PC-3 (cell line): ENCODE measurements around the gene RANBP2. TPM values are rescaled to one million over a fixed set of nuclear protein-coding genes. Genes with fewer than 3 reads are reported as not detected.

Experiments
- ATAC-seq: fragments of 200-7000 bp; cut with Tn5 transposase; 2 replicates; pipeline ENCODE4 v1.9.1; 2020; ENCODE audit warnings: mild to moderate bottlenecking, moderate library complexity
- BruUV-seq: library from RNA; stranded (reverse); fragments of 400-500 nt; replicated peaks from 2 replicates; lab custom pipeline; 2021; lab: Mats Ljungman, UMichigan
- CTCF ChIA-PET: fragments of 300-600 bp; sonication (Branson Sonifier 250); formaldehyde crosslinking; loops from one replicate; lab custom pipeline; 2022; ENCODE audit warnings: antibody characterized with exemption; lab: Charles Lee
- POLR2A ChIA-PET: fragments of 300-600 bp; sonication (Branson Sonifier 250); formaldehyde crosslinking; loops from one replicate; lab custom pipeline; 2022; ENCODE audit warnings: antibody characterized with exemption; ENCODE audit not compliant: unreplicated experiment; lab: Charles Lee
- DNase-seq: peaks from one replicate; pipeline ENCODE4 v3.0.0-alpha.2; 2015
- H2AFZ ChIP-seq: fragments of 300-600 bp; sonication (generic); 2 replicates; pipeline ENCODE4 v1.6.0; 2016; ENCODE audit warnings: antibody characterized with exemption, low read length
- H3F3A ChIP-seq: fragments of 300-600 bp; sonication (generic); one replicate; pipeline ENCODE4 v1.6.0; 2017; ENCODE audit warnings: antibody characterized with exemption, low read length, control low read depth, mild to moderate bottlenecking; ENCODE audit not compliant: unreplicated experiment
- H3K27ac ChIP-seq: fragments of 300-600 bp; sonication (generic); 2 replicates; pipeline ENCODE4 v1.5.1; 2016; ENCODE audit warnings: mild to moderate bottlenecking, low read length
- H3K27me3 ChIP-seq: fragments of 300-600 bp; sonication (generic); 2 replicates; pipeline ENCODE4 v1.6.1; 2016; ENCODE audit warnings: low read length, mixed read lengths
- H3K36me3 ChIP-seq: fragments of 300-600 bp; sonication (generic); 2 replicates; pipeline ENCODE4 v1.6.1; 2016; ENCODE audit warnings: low read depth, mixed run types, low read length, mixed read lengths
- H3K4me1 ChIP-seq: fragments of 300-600 bp; sonication (generic); 2 replicates; pipeline ENCODE4 v1.5.1; 2016; ENCODE audit warnings: low read length; ENCODE audit not compliant: insufficient read depth
- H3K4me2 ChIP-seq: fragments of 300-600 bp; sonication (generic); 2 replicates; pipeline ENCODE4 v1.6.0; 2016; ENCODE audit warnings: low read length
- H3K4me3 ChIP-seq: fragments of 300-600 bp; sonication (generic); 2 replicates; pipeline ENCODE4 v1.5.1; 2016; ENCODE audit warnings: mild to moderate bottlenecking, low read length, mixed read lengths
- H3K79me2 ChIP-seq: fragments of 300-600 bp; sonication (generic); 2 replicates; pipeline ENCODE4 v1.6.1; 2017; ENCODE audit warnings: low read length, mixed read lengths
- H3K9ac ChIP-seq: fragments of 300-600 bp; sonication (generic); 2 replicates; pipeline ENCODE4 v1.6.0; 2016; ENCODE audit warnings: mild to moderate bottlenecking, low read length
- H3K9me2 ChIP-seq: fragments of 300-600 bp; sonication (generic); replicated peaks from 2 replicates; pipeline ENCODE4 v1.6.1; 2016; ENCODE audit warnings: mixed run types, low read length, mixed read lengths
- H3K9me3 ChIP-seq: fragments of 300-600 bp; sonication (generic); 2 replicates; pipeline ENCODE4 v1.6.1; 2016; ENCODE audit warnings: low read length, mixed read lengths
- H4K20me1 ChIP-seq: fragments of 300-600 bp; sonication (generic); 2 replicates; pipeline ENCODE4 v1.6.1; 2016; ENCODE audit warnings: low read length, mixed read lengths
- CTCF ChIP-seq: fragments of 300-600 bp; sonication (generic); conservative IDR thresholded peaks from 2 replicates; pipeline ENCODE4 v1.5.1; 2017; ENCODE audit warnings: antibody characterized with exemption, low read depth, mild to moderate bottlenecking, low read length
- EZH2 ChIP-seq: fragments of 300-600 bp; sonication (generic); IDR thresholded peaks from one replicate; pipeline ENCODE4 v1.6.1; 2017; ENCODE audit warnings: antibody characterized with exemption, mild to moderate bottlenecking, low read length; ENCODE audit not compliant: unreplicated experiment
- EZH2phosphoT487 ChIP-seq: fragments of 300-600 bp; sonication (generic); IDR thresholded peaks from 2 replicates; pipeline ENCODE4 v1.6.1; 2018; ENCODE audit warnings: mild to moderate bottlenecking, antibody characterized with exemption, low read length, borderline replicate concordance
- intact Hi-C: fragments of 100-400 bp; cut with micrococcal nuclease; formaldehyde crosslinking; loops from 2 replicates; pipeline ENCODE4 v1.9.0; 2023
- total RNA-seq: library from RNA; depleted of rRNA; stranded (reverse); fragments of >200 nt; gene quantifications from 2 replicates; pipeline ENCODE4 v1.2.3, GENCODE V29; 2014

RANBP2 gene
- total RNA-seq, 1 experiment from 2014 or later = 42.2 TPM

- POLR2A ChIA-PET = no interaction called here
- H3K79me2 ChIP-seq = no peaks in the 10 kb centered on the region
- H3K27me3 ChIP-seq = no peaks in the 10 kb centered on the region
- no peaks in the 10 kb centered on the region for H3K9me3 ChIP-seq
- intact Hi-C loops = no loop called here
- no peaks in the 10 kb centered on the region for H3K4me1 ChIP-seq
- H4K20me1 ChIP-seq = no peaks in the 10 kb centered on the region
- no peak for DNase-seq
- no TSS peak for BruUV-seq
- H3K4me2 ChIP-seq = no peak overlapping the region
- H3K9me2 ChIP-seq = no peaks in the 10 kb centered on the region
- CTCF ChIA-PET = no interaction called here
- no peaks in the 10 kb centered on the region for H3F3A ChIP-seq
- no peak overlapping the region for H3K27ac ChIP-seq
- no peak overlapping the region for H3K4me3 ChIP-seq
- TF ChIP-seq EZH2 = no peak
- no peak for TF ChIP-seq CTCF
- TF ChIP-seq EZH2phosphoT487 = no peak
- H2AFZ ChIP-seq = no peak overlapping the region
- no peaks in the 10 kb centered on the region for H3K36me3 ChIP-seq
- no peak overlapping the region for H3K9ac ChIP-seq
- no peak for ATAC-seq
These were observed 27.8 kb upstream of the RANBP2 start for GRCh38 chr2:108691447-108691846.

- Histone ChIP-seq H3K9ac (no peak overlapping the region), H3K79me2 (no peaks in the 10 kb centered on the region), H3K27ac (no peak overlapping the region), H3K9me2 (no peaks in the 10 kb centered on the region), H4K20me1 (no peaks in the 10 kb centered on the region), H3K4me3 (no peak overlapping the region), H3K36me3 (no peaks in the 10 kb centered on the region), H3F3A (no peaks in the 10 kb centered on the region), H3K4me1 (no peaks in the 10 kb centered on the region), H2AFZ (no peak overlapping the region), H3K4me2 (no peak overlapping the region), H3K27me3 (no peaks in the 10 kb centered on the region), H3K9me3 (no peaks in the 10 kb centered on the region)
- ATAC-seq = no peak
- intact Hi-C loops = no loop called here
- ChIA-PET POLR2A (no interaction called here), CTCF (no interaction called here)
- BruUV-seq = no TSS peak
- DNase-seq = no peak
- TF ChIP-seq CTCF (no peak), EZH2phosphoT487 (no peak), EZH2 (no peak)
These were observed 18.1 kb upstream of the RANBP2 start for GRCh38 chr2:108701208-108701607.

GRCh38 chr2:108701806-108702205 lies 17.5 kb upstream of the RANBP2 start:
- ChIA-PET CTCF (no interaction called here), POLR2A (no interaction called here)
- no peak overlapping the region for H3K27ac ChIP-seq
- intact Hi-C loops = no loop called here
- H3K4me2 ChIP-seq = no peak overlapping the region
- no peaks in the 10 kb centered on the region for H3K4me1 ChIP-seq
- no peaks in the 10 kb centered on the region for H3K36me3 ChIP-seq
- H3F3A ChIP-seq = no peaks in the 10 kb centered on the region
- DNase-seq (no peak), ATAC-seq (no peak)
- no peak overlapping the region for H3K9ac ChIP-seq
- no peak overlapping the region for H3K4me3 ChIP-seq
- TF ChIP-seq EZH2phosphoT487 (no peak), EZH2 (no peak), CTCF (no peak)
- no peaks in the 10 kb centered on the region for H3K27me3 ChIP-seq
- no peaks in the 10 kb centered on the region for H3K9me3 ChIP-seq
- H3K79me2 ChIP-seq = no peaks in the 10 kb centered on the region
- no peak overlapping the region for H2AFZ ChIP-seq
- BruUV-seq = no TSS peak
- H3K9me2 ChIP-seq = no peaks in the 10 kb centered on the region
- H4K20me1 ChIP-seq = no peaks in the 10 kb centered on the region
